NCI-H748 treated with DMSO at 0.1 percent for 48 hours (cell line): ENCODE measurements around the gene DPY19L3.

ENCODE experiments used
- DNase-seq: peaks from one replicate; lab custom pipeline; 2025; lab: John Stamatoyannopoulos, UW

DPY19L3 gene

DNA sequence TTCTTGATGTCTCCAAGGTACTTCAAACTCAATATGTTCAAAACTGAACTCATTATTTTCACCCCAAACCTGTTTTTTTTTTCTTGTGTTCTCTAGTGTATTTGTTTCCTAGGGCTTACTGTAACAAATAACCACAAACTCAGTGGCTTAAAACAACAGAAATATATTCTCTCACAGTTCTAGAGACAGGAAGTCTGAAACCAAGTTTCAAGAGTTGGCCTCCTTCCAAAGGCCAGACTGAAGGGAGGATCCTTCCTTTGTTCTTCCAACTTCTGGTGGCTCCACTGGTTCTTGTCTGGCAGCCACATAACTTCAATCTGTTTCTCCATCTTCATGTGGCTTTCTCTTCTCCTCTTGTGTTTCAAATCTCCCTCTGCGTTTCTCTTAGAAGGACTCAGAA lies 113.5 kb downstream of the DPY19L3 start:
- no peak for DNase-seq

DNA sequence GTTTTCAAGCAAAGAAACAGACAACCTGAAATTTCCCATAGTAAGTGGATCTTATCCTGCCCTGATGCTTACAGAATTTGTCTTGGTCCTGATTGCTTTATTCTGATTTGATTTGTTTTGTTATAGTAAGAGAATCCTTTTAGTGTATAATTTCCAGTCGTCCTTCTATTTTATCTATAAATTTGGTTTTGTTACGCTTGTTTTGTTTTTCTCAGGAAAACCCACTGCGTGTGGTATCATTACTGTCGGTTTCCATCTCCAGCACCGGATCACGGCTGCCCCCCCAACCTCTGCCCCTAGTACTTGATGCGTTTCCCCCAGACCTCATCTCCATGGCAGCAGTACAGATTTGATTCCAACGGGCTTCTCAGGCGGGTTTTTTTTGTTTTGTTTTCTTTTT lies 117.4 kb downstream of the DPY19L3 start:
- DNase-seq = no peak

DNA sequence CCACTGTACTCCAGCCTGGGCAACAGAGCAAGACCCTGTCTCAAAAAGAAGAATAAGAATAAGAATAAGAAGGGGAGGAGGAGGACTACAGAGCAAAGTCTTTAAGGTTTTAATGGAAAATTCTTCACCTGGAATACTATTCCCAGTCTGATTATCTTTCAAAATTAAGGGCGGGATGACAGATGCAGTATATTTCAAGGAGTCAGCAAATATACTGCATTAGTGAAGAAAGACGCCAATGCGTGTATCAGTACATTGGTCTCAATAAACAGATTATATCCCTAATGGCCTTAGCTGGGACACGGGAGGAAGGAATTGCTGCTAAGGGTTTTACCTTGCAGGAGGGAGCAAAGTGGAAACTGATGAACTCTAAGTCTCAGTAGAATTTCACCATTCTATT lies 121.3 kb downstream of the DPY19L3 start:
- no peak for DNase-seq

DNA sequence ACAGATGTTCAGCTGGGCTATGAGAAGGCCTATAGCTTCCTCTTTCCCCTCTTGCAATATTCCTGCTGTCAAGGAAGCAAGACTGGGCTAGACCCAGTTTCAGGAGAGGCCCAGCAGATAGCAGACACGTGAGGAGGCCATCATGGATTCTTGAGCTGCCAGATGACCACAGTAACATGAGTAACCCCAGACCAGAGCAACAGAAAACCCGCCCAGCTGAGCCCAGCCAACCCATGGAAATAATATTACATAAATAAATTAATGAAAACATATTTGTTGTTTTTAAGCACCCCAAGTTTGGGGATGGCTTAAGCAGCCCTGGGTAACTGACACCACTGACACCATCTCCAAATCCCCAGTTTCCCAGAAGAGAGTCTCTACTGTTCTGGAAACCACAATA lies 125.2 kb downstream of the DPY19L3 start:
- DNase-seq = no peak

DNA sequence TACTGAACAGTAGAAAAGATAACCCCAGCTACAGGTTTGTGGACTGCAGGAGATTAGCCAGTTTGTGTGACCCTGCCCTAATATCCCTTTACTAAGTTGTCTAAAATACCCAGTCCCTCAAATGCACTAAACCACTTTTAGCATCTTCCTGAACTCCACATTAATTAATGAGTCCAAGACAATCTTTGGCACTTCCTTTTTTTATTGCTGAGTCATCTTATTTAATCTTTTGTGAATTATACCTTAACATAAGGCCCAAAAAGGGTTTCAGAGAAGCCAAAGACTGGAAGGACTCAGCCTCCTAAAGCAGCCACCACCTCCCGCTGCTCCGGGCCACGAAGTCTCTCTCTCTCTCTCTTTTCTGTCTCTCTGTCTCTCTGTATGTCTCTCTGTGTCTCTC lies 126.7 kb downstream of the DPY19L3 start:
- DNase-seq = no peak
